HG02571 (cell line): ENCODE data around the gene NTN1.
"Not testable (repeated sequence)": the region's sequence is repeated elsewhere in the genome, so short reads cannot be mapped to it uniquely, and the experiment has no call there.

Source experiments
- ATAC-seq: cut with Tn5 transposase; IDR thresholded peaks from one replicate; pipeline ENCODE4 v1.9.1; 2021; ENCODE audit warnings: mild to moderate bottlenecking, moderate library complexity; ENCODE audit not compliant: unreplicated experiment

NTN1 gene

GRCh38 chr17:9150446-9151090 is 129.3 kb downstream of the NTN1 start:
- no peak for ATAC-seq

GRCh38 chr17:9151091-9151490 is 129.8 kb downstream of the NTN1 start:
- no peak for ATAC-seq

- not testable (repeated sequence) for ATAC-seq
Measured at GRCh38 chr17:9151740-9152139, 130.4 kb downstream of the NTN1 start.

GRCh38 chr17:9158544-9159452 is 137.5 kb downstream of the NTN1 start:
- no peak for ATAC-seq

- ATAC-seq: no peak
Measured at GRCh38 chr17:9162275-9162985, 141.1 kb downstream of the NTN1 start.

- no peak for ATAC-seq
Measured at GRCh38 chr17:9166788-9167187, 145.5 kb downstream of the NTN1 start.

GRCh38 chr17:9167379-9167778 is 146.1 kb downstream of the NTN1 start:
- ATAC-seq: no peak

GRCh38 chr17:9169116-9169515 is 147.8 kb downstream of the NTN1 start:
- no peak for ATAC-seq

GRCh38 chr17:9170336-9170735 is 149.0 kb downstream of the NTN1 start:
- no peak for ATAC-seq

GRCh38 chr17:9170853-9171252 is 149.5 kb downstream of the NTN1 start:
- ATAC-seq: no peak

GRCh38 chr17:9173386-9173983 is 152.2 kb downstream of the NTN1 start:
- ATAC-seq: no peak

- no peak for ATAC-seq
Measured at GRCh38 chr17:9174312-9174711, 153.0 kb downstream of the NTN1 start.

GRCh38 chr17:9174779-9175574 is 153.7 kb downstream of the NTN1 start:
- no peak for ATAC-seq

- ATAC-seq: no peak
Measured at GRCh38 chr17:9175700-9176467, 154.6 kb downstream of the NTN1 start.

GRCh38 chr17:9177212-9177611 is 155.9 kb downstream of the NTN1 start:
- no peak for ATAC-seq

GRCh38 chr17:9178319-9178718 is 157.0 kb downstream of the NTN1 start:
- no peak for ATAC-seq

GRCh38 chr17:9179602-9180001 is 158.3 kb downstream of the NTN1 start:
- no peak for ATAC-seq

GRCh38 chr17:9181640-9182039 is 160.3 kb downstream of the NTN1 start:
- ATAC-seq: no peak

GRCh38 chr17:9183306-9183705 is 162.0 kb downstream of the NTN1 start:
- no peak for ATAC-seq

- ATAC-seq: no peak
Measured at GRCh38 chr17:9185142-9185541, 163.8 kb downstream of the NTN1 start.
